Daoy (cell line): ENCODE data around the gene NAP1L1. TPM values are rescaled to one million over a fixed set of nuclear protein-coding genes. Genes with fewer than 3 reads are reported as not detected.

ENCODE experiments used
- DNase-seq: peaks from one replicate; pipeline ENCODE4 v3.0.0-alpha.2; 2015; ENCODE audit warnings: low read depth
- total RNA-seq: library from RNA; depleted of rRNA; stranded (reverse); fragments of >200 nt; shearing (Covaris generic); gene quantifications from 2 replicates; pipeline ENCODE4 v1.2.3, GENCODE V29; 2014; rRNA removed

The NAP1L1 gene, protein sequence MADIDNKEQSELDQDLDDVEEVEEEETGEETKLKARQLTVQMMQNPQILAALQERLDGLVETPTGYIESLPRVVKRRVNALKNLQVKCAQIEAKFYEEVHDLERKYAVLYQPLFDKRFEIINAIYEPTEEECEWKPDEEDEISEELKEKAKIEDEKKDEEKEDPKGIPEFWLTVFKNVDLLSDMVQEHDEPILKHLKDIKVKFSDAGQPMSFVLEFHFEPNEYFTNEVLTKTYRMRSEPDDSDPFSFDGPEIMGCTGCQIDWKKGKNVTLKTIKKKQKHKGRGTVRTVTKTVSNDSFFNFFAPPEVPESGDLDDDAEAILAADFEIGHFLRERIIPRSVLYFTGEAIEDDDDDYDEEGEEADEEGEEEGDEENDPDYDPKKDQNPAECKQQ
- total RNA-seq, result 324 and 464 TPM in 2 replicates

DNA sequence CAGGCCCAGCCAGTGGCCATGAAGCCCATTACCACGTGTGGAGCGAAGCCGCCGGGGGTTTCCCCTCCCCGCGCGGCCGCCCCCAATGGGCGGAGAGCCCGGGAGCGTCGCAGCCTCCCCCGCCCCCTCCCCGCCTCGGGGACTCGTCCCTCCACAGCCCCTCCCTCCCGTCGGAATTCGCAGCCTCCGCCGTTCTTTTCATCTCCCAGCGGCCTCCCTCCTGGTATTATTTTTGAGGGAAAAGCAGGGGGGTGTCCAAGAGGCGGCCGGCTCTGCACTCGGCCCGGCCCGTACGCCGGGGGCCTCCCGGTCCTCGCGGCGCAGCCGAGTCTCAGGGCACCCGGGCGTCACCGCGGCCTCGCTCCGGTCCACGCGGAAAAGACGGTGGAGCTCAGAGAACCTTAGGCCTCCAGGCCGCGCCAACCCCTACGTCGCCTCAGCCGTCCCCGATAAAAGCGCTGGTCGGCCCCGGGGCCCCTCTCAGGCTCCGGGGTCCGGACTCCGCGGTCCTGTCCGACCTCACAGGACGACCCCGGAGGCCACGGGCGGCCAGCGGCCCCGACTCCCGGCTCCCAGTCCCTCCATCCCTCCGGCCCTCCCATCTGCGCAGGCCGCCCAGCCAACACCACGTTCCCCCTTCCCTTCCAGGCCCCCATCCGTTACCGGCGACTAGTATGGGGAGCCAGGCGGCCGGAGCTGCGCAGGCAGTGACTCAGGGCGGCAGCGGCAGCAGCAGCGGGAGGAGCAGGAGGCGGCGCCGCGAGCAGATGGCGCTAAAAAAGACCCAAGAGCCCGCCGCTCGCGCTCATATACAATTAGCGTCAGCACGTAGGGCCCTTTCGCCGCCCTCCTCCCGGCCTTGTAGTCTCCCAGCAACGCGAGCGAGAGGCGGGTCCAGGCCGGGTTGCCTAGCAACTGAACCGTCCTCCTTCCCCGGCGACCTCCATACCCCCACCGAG lies at the start of gene NAP1L1:
TSS of gene NAP1L1 (minus strand) at position 782 of the 959 bp plus-strand sequence. CDS start 10,466 bp downstream, outside the sequence.
- peak; percentile 99 for DNase-seq

DNA sequence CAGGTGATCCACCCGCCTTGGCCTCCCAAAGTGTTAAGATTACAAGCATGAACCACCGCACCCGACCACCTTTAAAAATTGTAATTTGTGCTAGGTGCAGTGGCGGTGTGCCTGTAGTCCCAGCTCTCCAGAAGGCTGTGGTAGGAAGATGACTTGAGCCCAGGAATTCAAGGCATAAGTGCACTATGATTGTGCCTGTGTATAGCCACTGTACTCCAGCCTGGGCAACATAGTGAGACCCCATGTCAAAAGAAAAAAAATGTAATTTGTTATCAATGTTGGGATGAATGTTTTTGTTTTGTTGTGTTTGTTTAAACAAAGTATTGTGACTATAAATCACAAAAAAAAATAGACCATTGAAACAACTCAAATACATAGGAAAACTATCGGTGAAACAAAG lies 43.1 kb upstream of the NAP1L1 start:
- DNase-seq, result no peak

DNA sequence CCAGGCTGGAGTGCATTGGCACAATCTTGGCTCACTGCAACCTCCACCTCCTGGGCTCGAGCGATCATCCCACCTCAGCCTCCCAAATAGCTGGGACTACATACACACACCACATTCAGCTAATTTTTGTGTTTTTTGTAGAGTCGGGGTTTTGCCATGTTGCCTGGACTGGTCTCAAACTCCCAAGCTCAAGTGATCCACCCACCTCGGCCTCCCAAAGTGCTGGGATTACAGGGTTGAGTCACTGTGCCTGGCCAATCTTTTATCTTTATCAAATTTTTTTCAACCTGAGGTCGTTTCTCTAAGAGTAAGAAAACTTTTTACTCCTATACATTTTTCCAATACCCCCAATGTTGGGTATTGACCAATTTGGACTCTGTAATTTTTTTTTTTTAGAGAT lies 40.0 kb upstream of the NAP1L1 start:
- peak; percentile 53 for DNase-seq

DNA sequence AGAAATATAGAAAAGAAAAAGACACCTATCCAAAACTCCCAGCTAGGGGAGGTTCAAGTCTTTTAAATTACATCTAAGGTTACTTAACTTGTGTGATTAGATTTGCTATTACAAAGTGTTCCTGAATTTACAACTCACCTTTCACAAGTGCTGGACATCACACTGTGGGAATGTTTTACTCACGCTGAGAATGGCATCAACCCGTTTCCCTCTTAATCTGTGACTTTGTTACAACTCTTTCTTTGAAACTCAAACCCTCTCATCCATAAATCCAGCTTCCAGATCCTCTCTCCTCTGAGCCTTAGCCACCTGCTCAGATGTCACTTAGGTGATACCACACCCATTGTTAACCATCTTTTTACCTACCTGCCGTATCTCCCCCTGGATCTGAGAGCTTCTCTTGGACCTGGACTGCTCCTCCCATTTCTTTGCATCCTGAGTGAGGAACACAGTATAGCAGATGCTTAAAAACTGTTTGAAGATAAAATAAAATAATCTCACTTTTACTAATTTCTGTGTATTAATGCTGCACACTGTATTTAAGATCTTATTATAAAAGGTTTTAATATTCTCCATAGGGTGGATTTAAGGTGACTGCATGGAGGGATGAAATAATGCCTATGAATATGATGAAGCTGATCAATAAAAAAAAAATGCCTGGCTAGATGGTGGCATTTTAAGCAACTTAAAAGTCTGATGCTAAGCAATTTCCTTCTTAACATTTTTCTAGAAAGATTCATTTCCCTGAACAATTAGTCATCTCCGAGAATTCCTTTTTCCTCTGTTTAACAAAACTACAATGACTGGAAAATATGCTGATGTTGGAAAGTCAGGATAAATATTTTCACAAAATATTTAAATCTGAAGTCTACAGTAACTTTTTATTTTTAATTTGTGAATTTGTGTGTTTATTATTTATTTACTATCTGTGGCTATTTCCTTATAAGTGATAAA lies 39.1 kb upstream of the NAP1L1 start:
- DNase-seq, result no peak

DNA sequence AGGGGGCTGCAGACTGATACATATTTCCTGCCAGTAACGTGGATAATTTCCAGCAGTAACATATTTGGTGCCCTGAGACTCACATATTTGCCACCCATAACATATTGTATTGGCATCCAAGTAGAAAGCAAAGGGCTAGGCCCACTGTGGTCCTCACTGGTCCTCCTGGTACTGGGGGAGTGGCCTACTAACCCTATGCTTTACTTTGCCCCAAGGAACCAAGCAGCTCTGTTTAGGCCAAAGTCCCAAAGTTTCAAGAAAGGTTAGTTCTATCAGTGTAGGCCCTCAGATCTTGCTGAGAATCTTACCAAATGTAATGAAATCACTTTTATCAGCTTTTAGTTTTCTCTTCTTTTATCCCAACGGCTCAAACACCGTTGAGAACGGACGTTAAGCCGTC lies 35.4 kb upstream of the NAP1L1 start:
- DNase-seq, result no peak

DNA sequence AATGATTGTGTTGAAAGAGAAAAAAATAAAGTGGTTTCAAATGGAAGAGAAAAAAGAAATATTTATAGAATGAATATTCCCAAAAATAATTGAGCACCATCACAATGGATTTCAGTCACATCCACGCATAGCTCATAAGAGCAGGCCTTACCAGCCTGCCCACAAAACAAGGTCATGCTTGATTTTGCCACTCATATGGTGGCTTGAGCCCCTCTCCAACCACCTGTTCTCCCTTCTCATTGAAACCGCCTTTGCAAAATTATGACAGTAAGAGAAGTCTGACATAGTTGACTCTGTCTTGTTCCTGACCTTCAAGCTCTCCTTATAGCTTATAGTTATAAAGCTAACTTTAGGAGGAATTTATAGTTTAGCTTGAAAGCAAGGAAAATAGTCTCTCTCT lies 33.3 kb upstream of the NAP1L1 start:
- no peak for DNase-seq

DNA sequence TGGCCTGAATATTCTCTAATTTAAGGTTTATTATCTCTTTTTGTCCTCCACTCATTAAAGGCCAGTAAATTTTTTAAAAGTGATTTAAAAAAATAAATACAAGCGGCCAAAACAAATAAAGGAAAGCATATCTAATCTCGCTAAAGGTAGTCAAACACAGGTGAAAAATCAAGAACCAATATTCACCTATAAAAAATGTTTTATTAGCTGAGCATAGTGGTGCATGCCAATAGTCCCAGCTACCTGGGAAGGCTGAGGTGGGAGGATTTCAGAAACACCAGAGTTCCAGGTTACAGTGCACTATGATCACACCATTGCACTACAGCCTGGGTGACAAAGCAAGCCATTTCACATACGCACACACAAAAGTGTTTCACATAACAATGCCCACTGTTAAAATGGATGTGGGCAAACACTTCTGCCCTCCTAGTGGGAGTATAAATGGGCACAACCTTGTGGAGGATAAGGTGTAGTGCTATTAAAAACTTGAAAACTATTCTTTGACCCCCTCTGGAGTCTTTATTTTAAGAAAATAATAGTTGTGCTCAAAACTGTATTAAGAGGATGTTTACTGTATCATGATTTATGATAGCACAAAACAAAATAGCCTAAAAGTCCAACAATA lies 32.7 kb upstream of the NAP1L1 start:
- no peak for DNase-seq

DNA sequence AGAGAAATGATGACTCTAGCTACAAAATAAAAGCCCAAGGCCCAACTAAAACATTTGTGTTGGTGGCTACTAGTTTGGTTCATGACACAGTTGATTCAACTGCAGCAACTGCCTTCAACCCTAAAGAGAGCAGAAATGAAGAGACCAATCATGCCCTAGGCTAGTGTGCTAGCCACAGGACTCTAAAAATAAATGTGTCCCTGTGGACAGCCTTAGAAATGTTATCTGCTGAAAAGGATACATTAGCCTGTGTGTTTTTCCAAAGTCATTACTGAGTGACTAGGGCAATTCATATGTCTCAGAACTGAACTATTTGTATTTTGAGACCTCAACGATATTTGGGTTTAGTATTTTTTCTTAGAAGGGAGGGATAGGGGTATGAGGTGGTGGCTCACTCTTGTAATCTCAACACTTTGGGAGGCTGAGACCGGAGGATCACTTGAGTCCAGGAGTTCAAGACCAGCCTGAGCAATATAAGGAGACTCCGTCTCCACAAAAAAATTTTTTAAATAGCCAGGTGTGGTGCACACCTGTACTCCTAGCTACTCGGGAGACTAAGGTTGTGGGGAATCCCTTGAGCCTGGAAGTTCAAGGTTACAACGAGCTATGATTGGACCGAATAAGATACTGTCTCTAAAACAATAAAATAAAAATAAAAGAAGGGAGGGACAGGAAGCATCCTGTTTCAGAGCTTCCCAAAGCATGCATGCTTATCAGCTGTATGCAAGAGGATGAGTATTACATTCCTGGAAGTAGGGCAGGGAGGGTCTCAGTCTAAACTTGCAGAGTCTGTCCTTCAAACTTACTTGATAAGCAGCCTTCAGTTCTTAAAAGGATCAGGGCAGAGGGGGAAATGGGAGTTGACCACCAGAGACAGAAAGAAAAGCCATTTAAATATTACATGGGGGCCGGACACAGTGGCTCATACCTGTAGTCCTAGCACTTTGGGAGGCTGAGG lies 29.6 kb upstream of the NAP1L1 start:
- no peak for DNase-seq

DNA sequence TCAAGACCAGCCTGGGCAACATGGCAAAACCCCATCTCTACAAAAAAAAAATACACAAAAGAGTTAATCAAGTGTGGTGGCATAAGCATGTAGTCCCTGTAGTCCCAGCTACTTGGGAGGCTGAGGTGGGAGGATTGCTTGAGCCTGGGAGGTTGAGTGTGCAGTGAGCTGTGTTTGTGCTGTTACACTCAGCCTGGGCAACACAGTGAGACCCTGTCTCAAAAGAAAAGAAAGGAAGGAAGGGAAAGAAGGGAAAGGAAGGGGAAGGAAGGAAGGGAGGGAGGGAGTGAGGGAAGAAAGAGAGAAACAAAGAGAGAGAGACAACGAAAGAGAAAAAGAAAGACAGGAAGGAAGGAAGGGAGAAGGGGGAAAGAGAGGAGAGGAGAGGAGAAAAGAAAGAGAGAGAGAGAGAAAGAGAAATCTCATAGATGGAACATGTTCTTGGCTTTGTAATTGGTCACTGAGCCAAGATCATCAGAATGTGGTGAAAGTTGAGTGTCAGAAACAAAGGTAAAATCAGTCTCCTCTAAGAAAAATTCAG lies 26.8 kb upstream of the NAP1L1 start:
- no peak for DNase-seq

DNA sequence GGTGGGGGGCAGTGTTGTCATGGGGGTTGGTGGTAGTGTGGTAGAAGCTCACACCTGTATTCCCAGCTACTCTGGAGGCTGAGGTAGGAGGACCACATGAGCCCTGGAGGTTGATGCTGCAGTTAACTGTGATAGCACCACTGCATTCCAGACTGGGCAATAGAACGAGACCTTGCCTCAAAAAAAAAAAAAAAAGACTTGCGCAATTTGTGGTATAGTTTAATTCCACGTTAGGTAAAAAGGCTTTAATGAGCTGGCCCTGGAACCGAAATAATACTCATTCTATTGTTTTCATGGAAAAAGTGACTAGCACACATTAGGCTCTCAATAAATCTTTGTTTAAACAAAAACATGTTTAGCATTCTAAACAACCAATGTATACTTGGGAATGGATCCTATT lies 25.4 kb upstream of the NAP1L1 start:
- no peak for DNase-seq

DNA sequence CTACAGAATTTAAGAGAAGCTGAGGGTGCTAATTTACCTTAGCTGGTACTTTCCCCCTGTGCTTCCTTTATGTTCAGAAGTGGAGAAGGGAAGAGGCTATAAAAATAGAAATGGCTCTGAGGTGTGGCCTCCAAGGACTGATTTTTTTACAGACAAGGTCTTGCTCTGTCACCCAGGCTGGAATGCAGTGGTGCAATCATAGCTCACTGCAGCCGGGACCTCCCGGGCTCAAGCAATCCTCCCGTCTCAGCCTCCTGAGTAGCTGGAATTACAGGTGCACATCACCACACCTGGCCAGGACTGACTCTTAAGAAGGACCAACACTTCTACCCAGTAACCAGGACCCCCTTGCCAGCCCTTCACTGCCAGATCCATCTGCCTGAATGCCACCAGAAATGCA lies 23.9 kb upstream of the NAP1L1 start:
- no peak for DNase-seq

DNA sequence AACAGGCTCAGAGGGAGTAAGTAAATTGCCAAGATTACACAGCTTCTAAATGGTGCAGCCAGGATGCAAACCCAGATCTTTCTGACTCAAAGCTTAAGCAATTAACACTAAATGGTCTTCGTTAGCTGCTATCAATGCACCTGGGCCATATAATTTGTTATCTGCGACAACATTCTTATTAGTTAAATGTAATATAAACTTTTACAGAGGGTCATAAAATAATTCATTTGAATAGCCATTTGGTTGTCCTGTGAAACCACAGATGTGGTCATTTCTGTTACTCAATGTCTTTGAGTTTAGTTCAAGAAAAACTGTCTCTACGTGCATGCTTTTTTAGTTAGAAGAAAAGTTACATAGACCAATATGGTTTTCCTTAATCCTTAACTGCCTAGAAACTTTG lies 22.1 kb upstream of the NAP1L1 start:
- no peak for DNase-seq

DNA sequence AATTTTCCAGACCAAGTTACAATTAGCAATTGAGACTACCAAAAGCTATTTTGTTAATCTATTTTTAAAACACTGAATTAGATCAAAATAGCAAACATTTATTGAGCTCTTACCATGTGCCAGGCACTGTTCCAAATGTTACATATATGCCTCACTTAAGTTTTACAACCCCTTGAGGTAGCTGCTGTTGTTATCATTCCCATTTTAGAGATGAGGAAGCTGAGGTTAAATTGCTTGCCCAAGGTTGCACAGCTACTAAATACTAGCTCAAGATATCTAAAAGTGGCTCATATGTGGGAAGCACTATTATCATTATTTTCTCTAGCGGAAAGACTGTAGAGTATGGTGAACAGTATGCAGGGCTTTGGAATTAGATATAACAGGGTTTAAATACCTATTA lies 19.5 kb upstream of the NAP1L1 start:
- no peak for DNase-seq

DNA sequence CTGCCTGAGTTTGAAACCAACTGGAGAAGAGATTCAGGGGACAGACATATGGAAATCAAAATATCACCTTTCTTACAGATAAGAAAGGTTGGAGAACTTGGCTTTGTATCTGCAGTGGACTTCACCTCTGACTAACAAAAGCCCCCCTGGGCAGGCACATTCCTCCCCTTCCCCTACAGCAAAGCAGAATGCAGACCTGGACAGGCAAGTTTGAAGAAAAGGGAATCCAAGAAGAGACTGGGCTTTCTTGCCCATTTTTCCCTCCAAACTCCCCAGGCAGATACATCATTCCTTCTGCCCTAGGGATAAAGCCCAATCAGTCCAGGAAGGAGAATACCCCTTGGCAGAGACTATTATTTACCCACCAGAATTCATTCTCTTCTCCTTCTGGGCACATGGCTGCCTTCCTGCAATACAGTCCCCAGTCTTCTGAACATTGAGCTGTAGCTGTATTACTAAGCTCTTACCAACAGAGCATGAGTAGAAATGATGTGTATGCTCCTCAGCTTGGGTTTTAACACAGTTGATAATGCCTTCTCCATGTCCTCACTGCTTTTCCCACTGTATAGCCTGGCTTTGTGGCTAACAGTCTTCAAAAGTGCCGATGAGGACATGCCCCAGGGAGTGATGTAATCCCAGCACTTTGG lies 17.4 kb upstream of the NAP1L1 start:
- no peak for DNase-seq

DNA sequence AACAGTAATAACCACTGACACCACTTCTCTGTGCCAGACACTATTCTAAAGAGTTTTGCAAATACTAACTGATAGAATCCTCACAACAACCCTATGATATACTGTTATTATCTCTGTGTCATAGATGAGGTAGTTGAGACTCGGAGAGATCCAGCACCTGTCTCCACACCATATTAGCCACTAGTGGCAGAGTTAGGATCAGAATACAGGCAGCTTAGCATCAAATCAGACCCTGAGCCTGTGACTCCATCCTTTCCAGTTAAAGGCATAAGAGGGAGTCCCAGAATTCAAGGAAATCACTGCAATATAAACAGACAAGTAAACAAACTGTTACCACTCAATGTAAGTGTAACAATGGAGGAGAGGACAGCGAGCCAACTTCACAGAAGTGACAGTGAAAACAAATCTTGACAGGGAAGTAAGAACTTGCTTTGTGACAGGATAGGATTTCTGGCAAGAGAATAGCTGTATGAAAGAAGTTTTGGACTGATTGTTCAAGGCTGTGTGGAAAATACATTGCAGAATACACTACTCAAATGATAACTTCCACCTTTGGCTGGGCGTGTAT lies 11.7 kb upstream of the NAP1L1 start:
- DNase-seq, result no peak

DNA sequence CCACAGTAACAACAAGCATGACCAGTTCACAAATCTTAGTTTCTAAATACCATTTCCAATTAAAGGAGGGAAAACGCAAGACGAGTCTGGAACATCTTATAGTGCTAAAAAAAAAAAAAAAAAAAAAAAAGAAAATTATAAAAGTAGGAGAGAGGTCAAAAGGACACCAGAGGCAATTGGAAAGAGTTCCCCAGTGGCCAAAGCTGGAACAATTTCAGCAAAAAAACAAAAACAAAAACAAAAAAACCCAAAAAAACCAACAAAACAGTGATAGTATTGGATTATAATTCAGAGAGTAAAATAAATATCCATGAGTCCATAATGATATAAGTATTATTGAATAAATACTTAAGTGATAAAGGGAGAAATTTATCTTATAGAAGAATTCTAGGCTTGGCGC lies 10.3 kb upstream of the NAP1L1 start:
- no peak for DNase-seq

DNA sequence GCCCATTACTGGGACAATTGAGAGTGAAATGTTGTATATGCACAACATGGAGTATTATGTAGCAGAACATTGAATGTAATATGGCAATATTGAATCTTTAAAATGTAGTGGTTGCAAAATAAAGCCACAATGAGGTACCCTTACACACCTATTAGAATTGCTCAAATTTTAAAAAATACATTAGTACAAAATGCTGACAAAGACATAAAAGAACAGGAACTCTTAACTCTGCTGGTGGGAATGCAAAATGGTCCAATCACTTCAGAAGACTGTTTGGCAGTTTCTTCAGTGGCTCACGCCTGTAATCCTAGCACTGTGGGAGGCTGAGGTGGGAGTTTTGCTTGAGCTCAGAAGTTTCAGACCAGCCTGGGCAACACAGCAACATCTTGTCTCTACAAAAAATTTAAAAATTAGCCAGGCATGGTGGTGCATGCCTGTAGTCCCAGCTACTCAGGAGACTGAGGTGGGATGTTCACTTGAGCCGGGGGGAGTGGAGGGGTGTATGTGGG lies 6.8 kb upstream of the NAP1L1 start:
- DNase-seq, result no peak

DNA sequence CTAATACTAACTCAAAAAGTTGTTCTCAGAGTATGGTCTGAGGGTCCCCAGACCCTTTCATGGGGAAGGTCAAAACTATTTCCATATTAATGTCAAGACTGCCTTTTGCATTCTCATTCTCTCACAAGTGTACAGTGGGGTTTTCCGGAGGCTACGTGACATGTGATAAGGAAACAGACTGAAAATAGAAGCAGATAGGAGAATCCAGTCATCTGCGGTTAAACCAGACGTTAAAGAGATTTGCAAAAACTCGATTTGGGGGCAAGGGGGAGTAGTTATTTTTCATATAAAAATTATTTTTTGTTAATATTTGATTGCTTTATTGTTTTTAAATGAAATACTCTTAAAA lies 1.0 kb upstream of the NAP1L1 start:
- peak; percentile 55 for DNase-seq
